ENCODE measurements around the gene RTKN. TPM values are rescaled to one million over a fixed set of nuclear protein-coding genes. Genes with fewer than 3 reads are reported as not detected.

Gene RTKN
- total RNA-seq, 1 experiment from 2014 or later, result 83.1 TPM

DNA sequence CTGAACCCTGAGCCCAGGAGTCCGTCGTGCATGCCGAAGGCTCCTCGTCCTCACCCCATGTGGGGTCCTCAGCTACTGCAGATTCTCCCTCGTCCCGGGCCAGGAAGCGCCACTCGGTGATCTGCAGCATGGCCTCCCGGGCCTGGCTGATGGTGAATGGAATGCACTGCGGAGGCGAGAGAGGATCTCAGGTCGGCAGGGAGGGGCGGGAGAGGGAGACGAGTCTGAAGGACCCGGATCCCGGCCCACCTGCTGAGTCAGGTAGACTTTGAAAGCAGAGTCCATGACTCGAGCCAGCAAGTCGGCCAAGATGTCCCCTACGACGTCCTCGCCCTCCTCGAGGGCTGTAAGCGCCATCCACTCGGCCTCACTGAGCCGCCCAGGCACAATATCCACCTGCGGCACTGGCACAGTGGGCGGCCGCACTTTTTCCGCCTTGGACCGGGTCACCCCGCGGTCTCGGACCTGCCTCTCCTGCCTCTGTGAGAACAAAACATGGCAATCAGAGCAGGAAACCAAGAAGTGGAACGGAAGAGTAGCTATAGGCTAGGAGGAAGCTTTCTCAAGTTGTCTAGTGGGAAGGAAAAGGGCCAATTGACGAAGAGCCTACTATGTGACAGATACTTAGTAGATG lies 25.9 kb downstream of the RTKN start:
- H3K27me3 ChIP-seq (ENCODE audit: control insufficient read depth, insufficient read depth, low read length), result no peaks in the 10 kb centered on the region
- no peaks in the 10 kb centered on the region for H3K9me3 ChIP-seq (ENCODE audit: control insufficient read depth, insufficient read depth, low read depth, low read length)
- no peaks in the 10 kb centered on the region for H3K36me3 ChIP-seq (ENCODE audit: control insufficient read depth, insufficient read depth, low read length)
- no peak overlapping the region for H3K4me3 ChIP-seq (ENCODE audit: low read depth in 2 of 2, low read length in 2 of 2)
- H3K27ac ChIP-seq (ENCODE audit: low read length), result no peak overlapping the region
- BruUV-seq (replicated peaks), result no TSS peak
- ChIA-PET POLR2A (interaction anchor here (0.6 kb wide), 1 partner anchor 575 kb away, joined by 3 read pairs; no protein-coding TSS in a partner anchor), CTCF (no interaction called here)
- intact Hi-C loops (cut with micrococcal nuclease; ENCODE audit: unreplicated experiment) (no loop called here), in situ Hi-C loops (cut with HindIII; ENCODE audit: low pct_unique_long_range_greater_than_20kb, low sequenced_read_pairs) (no loop called here)
- H3K4me1 ChIP-seq (ENCODE audit: control insufficient read depth, insufficient read depth, low read length), result 0 out of 2 replicates have a peak, but pooled peaks cover under 1% of the 10 kb centered on the region
- TF ChIP-seq, protein P1, sequence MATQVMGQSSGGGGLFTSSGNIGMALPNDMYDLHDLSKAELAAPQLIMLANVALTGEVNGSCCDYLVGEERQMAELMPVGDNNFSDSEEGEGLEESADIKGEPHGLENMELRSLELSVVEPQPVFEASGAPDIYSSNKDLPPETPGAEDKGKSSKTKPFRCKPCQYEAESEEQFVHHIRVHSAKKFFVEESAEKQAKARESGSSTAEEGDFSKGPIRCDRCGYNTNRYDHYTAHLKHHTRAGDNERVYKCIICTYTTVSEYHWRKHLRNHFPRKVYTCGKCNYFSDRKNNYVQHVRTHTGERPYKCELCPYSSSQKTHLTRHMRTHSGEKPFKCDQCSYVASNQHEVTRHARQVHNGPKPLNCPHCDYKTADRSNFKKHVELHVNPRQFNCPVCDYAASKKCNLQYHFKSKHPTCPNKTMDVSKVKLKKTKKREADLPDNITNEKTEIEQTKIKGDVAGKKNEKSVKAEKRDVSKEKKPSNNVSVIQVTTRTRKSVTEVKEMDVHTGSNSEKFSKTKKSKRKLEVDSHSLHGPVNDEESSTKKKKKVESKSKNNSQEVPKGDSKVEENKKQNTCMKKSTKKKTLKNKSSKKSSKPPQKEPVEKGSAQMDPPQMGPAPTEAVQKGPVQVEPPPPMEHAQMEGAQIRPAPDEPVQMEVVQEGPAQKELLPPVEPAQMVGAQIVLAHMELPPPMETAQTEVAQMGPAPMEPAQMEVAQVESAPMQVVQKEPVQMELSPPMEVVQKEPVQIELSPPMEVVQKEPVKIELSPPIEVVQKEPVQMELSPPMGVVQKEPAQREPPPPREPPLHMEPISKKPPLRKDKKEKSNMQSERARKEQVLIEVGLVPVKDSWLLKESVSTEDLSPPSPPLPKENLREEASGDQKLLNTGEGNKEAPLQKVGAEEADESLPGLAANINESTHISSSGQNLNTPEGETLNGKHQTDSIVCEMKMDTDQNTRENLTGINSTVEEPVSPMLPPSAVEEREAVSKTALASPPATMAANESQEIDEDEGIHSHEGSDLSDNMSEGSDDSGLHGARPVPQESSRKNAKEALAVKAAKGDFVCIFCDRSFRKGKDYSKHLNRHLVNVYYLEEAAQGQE (IDR thresholded peaks at IDR 0.05; ENCODE audit: insufficient read depth in 1 of 2, low read depth in 2 of 2, low read length in 1 of 2), result no peak
- TF ChIP-seq POLR2AphosphoS5 (IDR thresholded peaks at IDR 0.05; ENCODE audit: low read depth, low read length), result no peak
- TF ChIP-seq TCF7L2 (IDR thresholded peaks at IDR 0.05; ENCODE audit: low read depth, low read length), result no peak
- ATAC-seq (no peak), DNase-seq (ENCODE audit: low read depth, low spot score) (no peak)

DNA sequence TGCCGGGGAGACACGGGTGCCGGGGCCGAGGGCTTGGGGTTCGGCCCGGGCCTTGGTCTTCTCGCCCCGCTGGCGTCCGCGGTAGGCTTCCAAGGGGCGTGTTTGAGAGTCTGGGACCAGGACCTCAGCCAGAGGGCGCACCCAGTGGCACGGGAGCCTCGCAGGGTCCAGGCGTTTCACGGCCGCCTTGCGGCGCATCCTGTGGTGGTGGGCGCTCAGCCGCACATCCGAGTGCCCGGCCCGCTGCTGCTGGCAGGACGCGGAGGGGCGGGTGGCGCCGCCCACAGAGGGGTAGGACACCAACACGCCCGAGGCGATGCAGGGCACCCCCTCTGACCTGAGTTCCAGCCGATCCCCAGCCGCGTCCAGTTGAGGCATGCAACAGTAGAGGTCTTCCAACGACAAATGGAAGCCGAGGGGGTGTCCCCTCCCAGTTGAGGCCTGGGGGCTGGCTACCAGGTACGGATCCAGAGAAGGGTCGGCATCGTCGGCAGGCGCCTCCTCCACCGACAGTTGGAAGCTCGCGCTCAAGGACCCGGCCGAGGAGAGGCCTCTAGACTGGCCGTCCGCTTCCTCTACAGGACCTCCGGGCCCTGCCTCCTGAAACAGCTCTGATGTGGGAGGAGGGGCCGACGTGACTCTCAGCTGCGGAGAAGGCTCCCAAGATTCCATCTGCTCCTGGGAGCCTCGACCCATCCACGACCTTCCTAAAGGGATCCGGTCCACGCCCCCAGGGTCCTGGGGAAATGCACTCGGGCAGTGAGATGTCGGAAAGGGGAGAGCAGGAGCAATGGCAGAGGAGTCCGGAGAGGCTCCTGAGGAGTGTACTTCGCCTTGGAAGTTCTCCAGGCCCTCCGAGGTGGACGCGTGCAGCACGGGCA lies 26.6 kb downstream of the RTKN start:
- in situ Hi-C loops (cut with HindIII; ENCODE audit: low pct_unique_long_range_greater_than_20kb, low sequenced_read_pairs) (no loop called here), intact Hi-C loops (cut with micrococcal nuclease; ENCODE audit: unreplicated experiment) (no loop called here)
- TF ChIP-seq SIN3A (IDR thresholded peaks at IDR 0.05; ENCODE audit: borderline replicate concordance, insufficient read depth, low read depth, low read length) (no peak), TCF7L2 (IDR thresholded peaks at IDR 0.05; ENCODE audit: low read depth, low read length) (no peak), POLR2AphosphoS5 (IDR thresholded peaks at IDR 0.05; ENCODE audit: low read depth, low read length) (no peak)
- TF ChIP-seq, protein P1 (IDR thresholded peaks at IDR 0.05; ENCODE audit: insufficient read depth in 1 of 2, low read depth in 2 of 2, low read length in 1 of 2), result no peak
- TF ChIP-seq, protein P2, sequence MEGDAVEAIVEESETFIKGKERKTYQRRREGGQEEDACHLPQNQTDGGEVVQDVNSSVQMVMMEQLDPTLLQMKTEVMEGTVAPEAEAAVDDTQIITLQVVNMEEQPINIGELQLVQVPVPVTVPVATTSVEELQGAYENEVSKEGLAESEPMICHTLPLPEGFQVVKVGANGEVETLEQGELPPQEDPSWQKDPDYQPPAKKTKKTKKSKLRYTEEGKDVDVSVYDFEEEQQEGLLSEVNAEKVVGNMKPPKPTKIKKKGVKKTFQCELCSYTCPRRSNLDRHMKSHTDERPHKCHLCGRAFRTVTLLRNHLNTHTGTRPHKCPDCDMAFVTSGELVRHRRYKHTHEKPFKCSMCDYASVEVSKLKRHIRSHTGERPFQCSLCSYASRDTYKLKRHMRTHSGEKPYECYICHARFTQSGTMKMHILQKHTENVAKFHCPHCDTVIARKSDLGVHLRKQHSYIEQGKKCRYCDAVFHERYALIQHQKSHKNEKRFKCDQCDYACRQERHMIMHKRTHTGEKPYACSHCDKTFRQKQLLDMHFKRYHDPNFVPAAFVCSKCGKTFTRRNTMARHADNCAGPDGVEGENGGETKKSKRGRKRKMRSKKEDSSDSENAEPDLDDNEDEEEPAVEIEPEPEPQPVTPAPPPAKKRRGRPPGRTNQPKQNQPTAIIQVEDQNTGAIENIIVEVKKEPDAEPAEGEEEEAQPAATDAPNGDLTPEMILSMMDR (IDR thresholded peaks at IDR 0.05), result no peak
- no peak overlapping the region for H3K4me3 ChIP-seq (ENCODE audit: low read depth in 2 of 2, low read length in 2 of 2)
- H3K9me3 ChIP-seq (ENCODE audit: control insufficient read depth, insufficient read depth, low read depth, low read length), result no peaks in the 10 kb centered on the region
- no peaks in the 10 kb centered on the region for H3K36me3 ChIP-seq (ENCODE audit: control insufficient read depth, insufficient read depth, low read length)
- ATAC-seq (no peak), DNase-seq (ENCODE audit: low read depth, low spot score) (no peak)
- H3K27me3 ChIP-seq (ENCODE audit: control insufficient read depth, insufficient read depth, low read length), result no peaks in the 10 kb centered on the region
- POLR2A ChIA-PET, result no interaction called here
- BruUV-seq (replicated peaks), result no TSS peak
- H3K4me1 ChIP-seq (ENCODE audit: control insufficient read depth, insufficient read depth, low read length), result no peaks in the 10 kb centered on the region
- no peak overlapping the region for H3K27ac ChIP-seq (ENCODE audit: low read length)
- CTCF ChIA-PET, result no interaction called here

All from Panc1 (cell line).